GM19438 (cell line): ENCODE measurements around the gene PSTPIP1.

Experiments
- ATAC-seq: cut with Tn5 transposase; IDR thresholded peaks from one replicate; pipeline ENCODE4 v1.9.1; 2021; ENCODE audit warnings: low read depth; ENCODE audit not compliant: unreplicated experiment

Gene PSTPIP1

DNA sequence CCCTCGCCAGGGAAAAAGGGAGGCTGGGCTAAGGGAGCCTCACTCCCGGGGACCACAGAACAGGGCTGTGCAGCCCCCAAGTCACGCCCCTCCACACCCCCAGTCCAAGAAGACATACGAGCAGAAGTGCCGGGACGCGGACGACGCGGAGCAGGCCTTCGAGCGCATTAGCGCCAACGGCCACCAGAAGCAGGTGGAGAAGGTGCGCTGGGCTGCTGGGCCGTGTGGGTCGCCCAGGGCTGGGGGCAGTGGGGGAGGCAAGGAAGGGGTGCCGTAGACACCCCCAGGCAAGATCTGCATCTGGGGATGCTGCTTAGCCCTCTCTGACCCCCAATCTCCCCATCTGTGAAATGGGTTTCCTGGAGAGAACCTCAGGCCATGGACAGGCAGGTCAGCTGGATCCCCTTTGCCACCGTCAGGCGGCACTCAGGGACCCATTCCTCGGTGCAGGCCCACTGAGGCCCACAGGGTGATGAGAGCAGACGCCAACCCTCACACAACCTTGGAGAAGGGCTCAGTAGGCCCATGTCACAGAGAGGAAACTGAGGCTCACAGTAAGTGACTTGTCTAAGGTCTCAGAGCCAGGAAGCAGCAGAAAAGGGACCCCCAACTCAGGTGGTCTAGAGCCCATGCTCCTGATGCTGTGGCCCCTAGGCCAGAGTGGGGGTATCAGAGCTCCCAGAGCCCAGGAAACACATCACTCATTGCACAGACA, 33.7 kb downstream of the PSTPIP1 start:
- no peak for ATAC-seq

DNA sequence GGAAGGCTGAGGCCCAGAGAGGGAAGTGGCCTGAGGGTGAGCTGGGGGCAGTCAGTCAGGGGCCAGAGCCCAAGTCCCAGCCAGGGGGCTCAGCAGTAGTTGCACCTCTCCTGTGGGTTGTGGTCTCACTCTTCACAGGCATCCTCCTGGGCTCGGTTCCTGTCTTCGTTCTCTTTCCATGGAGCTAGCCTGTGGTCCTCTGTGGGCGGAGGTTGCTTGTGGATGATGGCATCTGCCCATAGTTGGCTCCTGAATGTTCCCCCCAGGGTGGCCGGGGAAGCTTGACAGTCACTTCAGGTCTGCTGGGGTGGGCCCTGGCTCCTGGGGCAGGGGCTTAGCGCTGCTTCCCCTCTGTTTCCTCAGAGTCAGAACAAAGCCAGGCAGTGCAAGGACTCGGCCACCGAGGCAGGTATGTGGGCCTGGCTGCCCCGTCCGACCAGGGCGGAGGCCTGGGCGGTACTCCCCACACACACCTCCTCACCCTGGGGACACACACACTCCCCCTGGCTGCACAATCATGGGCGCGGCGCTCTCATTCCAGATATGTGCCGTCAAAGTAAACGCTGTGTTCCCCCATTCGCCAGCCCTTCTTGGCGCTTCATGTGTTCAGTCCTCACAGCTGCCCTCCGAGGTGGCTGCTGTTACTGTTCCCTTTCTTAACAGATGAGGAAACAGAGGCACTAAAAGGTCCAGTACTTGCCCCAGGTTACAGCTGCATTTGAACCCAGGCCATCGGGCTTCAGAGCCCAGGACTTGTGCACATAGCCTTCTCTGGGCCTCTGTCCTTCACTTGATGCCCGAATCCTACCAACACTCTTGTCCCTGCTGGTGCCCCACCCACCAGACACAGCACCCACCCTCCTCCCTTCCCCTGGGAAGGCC, 34.5 kb downstream of the PSTPIP1 start:
- no peak for ATAC-seq

DNA sequence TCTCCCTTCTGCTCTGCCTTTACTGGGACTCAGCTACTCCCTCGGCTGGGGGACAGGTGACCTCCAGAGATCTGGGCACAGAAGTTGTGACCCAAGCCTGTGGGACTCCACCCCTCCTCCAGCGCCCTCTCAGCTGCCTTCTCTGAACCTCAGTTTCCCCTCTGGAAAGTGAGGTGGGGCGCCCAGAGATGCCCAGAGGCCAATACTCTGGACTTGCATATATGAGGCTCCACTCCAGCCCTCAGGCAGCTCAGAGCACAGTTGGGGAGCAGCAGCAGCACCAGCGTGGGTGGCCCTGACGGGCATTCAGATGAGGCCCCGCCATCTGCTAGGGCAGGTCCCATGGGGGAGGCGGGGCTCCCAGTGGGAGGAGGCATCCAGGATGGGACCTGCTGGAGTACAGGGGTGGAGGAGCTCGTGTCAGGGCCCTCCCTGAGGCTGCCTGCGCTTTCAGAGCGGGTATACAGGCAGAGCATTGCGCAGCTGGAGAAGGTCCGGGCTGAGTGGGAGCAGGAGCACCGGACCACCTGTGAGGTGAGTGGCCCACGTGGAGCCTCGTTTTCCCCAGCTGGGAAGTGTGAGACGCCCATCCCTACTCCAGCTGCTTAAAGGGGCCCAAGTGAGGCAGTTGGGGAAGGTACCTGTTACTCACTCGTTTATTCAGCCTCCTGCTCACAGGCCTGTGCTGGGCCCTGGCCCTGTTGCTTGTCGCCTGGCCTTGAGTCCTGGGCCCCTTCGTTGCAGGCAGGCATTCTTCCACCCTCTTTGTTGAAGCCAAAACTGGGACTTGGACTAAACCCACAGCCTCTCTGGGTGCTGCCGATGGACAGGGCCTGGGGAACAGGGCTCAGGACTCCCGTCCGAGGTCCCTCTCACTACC, 35.4 kb downstream of the PSTPIP1 start:
- no peak for ATAC-seq

DNA sequence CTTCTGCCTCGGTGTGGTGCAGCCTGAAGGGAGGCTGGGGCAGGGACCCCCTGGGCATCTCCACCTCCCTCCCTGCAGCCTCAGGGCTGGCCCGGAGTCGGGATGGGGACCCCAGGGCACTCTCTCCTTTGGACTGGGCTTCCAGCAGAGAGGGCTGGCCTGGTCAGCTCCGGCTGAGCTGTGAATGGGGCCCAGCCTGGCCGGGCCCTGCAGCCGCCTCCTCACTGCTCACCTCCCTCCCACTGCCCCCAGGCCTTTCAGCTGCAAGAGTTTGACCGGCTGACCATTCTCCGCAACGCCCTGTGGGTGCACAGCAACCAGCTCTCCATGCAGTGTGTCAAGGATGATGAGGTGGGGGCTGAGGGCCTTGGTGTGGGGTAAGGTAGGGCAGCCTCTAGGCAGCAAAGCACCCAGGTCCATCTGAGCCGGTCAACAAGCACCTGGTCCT, 36.0 kb downstream of the PSTPIP1 start:
- no peak for ATAC-seq

DNA sequence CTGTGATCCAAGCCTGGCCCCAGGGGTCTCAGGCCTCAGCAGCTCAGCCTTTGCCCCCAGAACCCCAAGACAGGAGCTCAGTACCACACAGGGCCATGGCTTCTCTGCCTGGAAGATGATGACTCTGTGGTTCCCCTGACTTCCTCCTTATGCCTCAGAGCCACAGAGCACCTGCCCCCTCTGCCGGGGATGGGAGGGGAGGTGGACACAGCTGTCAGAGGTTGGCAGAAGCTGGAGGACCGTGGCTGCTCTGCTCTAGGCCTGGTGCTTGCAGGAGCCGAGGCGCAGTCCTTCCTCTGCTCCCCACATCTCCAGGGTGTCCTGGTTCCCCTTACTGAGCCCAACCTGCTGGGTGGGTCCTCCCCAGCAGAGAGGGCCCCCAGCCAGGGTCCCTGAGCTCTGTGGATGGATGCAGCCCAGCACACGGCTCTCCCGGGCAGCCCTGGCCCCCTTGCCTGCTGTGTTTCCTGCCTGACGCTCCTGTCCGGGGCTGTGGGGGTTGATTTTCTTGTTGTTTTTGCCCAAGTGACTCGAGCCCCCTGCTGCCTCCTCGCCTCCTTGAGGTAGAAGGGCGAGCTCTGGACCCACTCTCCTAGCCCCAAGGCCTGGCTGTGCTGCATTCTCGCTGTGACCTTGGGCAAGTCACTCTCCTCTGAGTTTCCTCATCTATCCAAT, 36.6 kb downstream of the PSTPIP1 start:
- ATAC-seq = no peak

DNA sequence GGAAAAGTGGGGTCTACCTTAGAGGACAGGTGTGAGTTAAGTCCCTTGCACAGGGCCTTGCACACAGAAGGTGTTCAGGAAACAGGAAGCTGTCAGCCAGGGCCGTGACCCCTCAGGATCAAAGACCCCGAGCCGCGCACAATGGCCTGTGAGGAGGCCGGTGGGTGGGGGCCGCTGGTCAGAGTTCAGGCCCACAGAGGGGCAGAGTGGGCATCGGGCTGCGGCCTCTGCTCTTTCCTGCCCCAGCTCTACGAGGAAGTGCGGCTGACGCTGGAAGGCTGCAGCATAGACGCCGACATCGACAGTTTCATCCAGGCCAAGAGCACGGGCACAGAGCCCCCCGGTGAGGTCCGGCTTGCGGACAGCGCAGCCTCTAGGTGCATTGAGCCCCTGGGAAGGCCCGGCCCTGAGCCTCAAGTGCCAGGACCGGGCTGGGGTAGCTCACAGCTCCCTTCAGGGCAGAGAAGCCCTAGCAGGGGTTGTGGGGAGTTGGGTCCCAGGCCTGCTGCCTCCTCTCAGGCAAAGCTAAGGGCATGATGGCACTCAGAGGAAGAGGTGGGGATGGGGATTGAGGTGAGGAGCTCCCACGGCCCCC, 37.2 kb downstream of the PSTPIP1 start:
- ATAC-seq = no peak

DNA sequence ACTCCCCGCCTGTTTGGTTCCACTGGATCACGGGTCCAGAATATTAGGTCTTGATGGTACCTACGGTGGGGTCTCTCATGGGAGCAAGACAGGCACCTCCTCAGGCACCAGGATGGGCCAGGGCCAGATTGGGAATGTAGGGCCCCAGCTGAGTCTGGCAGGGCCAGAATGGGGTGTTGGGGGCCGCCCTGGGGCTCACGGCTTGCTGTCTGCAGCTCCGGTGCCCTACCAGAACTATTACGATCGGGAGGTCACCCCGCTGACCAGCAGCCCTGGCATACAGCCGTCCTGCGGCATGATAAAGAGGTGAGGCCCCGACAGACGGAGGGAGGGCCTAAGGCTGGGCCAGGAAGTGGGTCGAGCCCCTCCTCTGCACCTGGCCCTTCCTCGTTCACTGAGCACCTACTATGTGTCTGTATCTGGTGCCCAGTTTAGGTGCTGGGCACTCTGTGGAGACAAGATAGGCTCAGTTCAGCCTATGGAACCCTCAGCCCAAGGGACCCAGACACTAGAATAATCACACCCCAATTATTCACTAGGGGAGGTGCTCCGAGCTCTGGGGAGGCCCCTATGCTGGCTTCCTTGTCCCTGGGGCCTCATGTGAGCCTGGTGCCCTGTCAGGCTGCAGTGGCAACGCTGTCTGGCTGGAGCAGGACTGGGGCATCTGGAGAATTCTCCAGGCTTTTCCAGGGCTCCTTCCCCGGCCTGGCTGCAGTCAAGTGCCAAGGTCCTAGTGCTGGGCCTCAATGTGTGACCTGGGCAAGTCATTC, 37.9 kb downstream of the PSTPIP1 start:
- ATAC-seq = no peak

DNA sequence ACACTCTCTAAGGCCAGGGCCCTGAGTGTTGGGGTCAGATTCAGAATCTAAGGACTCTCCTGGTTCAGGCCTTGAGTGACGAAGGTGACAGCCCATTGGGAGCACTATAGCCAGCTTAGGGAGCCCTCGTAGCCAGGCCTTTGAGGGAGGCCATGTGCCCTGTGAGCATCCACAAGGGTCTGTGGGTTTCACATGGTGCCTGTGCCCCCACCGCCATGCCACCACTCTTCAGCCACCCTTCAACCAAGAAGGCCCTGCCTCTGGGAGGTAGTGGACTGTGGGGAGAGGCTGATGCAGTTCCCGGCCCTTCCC, 38.4 kb downstream of the PSTPIP1 start:
- ATAC-seq = no peak

DNA sequence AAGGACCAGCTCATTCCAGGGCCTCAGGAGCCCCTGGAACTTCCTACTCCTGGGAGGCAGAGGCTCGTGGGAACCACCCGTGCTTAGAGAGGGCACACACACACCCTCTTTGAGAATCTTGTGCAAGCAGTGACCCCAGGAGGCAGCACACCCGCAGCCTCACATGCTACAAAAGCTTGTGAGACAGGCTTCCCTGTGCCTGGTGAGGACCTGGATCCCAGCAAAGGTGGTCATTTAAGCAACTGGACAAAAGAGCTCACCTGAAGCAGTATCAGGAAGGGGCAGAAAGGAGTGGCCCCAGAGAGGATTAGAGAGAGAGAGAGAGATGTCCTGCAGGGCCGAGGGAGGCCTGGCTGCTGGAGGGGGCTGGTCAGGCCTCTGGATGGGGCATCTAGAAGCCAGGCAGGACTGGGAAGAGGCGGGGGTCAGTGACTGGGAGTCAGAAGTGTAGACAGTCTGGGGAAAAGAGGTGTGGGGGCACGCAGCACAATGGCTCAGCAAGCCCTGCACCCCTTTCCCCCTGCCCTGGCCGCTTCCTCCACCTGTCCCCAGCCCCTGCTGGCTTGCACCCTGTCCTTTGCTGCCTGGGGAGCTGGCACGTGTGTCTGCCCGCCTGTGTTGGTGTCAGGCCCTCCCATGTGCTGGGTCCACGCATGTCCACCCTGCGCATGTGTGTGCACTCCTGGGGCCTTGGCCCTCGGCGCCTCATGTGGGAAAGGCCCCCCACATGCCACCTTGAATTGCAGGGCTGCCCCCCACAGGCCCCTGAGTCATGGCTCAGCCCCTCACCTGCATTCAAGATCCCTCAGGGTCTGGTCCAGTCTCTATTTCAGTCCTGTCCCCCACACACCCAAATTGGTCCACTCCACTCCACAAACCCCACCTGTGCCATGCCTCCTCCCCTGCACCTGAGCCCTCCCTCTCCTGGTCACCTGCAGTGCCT, 39.1 kb downstream of the PSTPIP1 start:
- ATAC-seq = no peak

DNA sequence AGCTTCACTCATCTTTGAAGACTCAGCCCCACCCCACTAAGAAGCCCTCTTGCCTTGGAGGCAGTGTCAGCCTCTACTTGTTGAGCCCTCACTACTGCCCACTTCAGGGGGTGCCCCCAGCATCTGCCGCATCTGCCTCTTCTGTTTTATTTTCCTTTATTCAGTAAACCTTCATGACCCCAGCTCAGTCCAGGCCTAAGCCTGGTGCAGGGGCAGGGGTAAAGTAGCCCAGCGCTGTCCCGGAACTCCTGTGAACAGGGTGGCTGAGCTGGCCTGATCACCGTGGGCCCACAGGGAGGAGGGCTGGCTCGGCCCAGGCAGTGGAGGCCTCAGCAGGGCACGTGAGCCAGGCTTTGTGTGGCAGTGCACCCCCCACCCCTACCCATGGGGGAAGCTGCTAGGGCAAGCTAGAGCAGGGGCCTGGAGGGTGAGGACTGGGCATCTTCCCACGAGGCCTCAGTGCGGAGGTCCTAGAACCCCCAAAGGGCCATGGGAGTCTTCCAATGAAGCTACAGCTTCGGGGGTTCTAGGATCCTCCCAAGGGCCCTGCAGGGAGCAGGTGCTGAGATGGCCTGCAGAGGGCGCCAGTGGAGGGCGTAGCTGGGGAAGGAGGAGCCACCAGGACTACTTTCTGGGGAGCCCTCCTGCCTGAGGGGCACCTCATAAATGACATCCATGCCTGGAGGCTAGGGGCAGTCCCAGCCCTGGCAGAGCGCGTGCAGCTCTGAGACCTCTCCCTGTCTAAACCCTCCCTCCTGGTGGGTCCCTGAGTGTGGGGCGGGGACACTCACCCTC, 40.0 kb downstream of the PSTPIP1 start:
- ATAC-seq = no peak

DNA sequence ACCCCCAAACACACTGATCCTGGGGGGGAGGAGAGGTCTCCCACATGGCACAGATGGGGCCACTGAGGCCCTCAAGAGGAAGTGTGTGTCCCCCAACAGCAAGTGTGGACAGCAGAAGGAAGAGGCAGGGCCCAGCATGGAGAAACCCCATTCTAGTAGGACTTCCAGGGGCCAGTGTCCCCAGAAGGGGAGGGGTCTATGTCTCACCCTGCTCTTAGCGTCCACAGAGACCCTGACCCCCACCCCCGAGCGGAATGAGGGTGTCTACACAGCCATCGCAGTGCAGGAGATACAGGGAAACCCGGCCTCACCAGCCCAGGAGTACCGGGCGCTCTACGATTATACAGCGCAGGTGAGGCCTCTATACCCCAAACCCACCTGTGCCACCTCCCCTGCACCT, 40.7 kb downstream of the PSTPIP1 start:
- no peak for ATAC-seq

DNA sequence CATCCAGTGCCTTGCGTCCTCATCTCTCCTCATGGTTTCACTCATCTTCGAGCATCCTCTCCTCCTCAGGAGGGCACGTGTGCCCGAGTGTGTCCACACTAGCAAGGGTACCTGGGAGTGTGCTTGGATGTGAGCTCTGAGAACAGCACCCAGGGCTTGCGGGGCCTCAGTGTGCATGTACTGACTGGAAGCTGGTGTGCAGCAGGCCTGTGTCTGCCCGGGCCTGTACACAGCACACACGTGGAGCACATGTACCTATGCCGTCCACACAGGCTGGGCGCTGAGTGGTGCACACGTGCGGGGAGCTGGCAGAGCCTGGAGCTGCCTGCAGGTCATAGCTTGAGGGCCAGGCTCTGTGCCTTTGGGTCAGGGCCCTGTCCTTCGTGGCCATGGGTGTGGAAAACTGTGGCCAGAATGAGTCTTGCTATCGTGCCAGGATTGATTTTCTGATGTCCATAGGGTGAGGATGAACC, 41.1 kb downstream of the PSTPIP1 start:
- ATAC-seq = no peak

DNA sequence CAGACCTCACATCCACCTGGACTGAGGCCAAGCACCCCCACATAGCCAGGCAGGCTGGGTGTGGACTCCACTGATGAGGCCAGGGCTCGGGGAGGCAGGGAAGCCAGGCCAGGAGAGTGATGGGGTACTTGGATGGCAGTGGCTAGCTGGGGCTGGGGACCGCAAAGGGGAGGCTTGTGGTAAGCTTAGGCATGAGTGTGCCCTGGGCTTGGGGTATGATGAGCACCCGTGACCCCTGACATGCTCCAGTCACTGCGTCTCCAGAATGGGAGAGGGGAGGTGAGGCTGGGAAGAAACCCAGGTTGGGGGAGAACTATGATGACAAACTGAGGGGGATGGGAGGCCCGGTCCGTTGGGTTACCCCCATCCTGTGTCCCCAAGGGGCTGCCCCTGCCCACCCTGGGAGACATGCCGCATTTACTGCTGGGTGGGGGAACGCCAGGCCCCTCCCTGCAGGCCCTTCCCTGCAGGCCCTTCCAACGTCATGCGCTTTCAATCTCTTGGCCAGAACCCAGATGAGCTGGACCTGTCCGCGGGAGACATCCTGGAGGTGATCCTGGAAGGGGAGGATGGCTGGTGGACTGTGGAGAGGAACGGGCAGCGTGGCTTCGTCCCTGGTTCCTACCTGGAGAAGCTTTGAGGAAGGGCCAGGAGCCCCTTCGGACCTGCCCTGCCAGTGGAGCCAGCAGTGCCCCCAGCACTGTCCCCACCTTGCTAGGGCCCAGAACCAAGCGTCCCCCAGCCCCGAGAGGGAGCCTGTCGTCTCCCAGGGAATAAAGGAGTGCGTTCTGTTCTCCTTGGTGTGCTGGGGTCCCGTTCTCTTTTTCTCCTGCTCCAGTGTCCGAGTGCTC, 41.8 kb downstream of the PSTPIP1 start:
- no peak for ATAC-seq

DNA sequence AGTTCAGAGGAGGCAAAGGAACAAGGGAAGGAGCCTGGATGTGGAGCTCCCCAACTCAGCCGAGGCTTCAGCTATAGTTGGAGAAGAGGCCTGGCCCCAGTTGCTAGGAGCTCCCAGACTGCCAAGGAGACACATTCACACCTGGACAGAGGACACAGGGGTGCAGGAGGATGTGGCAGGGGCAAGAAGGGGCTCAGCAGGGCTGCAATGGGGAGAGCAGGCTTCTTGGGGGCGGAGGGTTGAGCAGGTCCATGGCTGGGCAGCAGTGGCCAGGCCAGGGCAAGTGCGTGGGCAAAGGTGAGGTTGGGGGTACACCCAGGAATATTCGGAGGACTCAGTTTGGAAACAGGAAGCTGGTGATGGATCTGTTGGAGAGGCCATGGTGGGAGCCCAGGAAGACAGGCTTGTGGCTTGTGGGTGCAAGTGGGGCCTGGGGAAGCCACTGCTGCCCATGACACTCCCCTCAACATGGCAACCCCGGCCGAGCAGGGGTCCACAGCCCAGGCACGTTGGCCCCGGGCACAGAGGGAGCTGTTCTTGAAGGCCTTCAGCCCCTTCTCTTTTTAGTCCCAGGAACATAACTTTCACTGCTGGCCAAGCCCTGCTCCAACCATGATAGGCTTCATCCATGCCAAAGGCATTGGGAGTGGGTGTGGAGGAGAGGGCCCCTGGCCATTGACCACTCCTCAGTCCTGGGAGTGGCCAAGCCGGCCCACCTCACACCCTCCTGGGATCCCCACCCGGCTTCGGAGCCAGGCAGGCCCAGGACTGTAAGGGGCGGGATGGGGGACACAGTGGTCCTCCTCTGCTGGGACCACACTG, 42.7 kb downstream of the PSTPIP1 start:
- ATAC-seq = no peak

DNA sequence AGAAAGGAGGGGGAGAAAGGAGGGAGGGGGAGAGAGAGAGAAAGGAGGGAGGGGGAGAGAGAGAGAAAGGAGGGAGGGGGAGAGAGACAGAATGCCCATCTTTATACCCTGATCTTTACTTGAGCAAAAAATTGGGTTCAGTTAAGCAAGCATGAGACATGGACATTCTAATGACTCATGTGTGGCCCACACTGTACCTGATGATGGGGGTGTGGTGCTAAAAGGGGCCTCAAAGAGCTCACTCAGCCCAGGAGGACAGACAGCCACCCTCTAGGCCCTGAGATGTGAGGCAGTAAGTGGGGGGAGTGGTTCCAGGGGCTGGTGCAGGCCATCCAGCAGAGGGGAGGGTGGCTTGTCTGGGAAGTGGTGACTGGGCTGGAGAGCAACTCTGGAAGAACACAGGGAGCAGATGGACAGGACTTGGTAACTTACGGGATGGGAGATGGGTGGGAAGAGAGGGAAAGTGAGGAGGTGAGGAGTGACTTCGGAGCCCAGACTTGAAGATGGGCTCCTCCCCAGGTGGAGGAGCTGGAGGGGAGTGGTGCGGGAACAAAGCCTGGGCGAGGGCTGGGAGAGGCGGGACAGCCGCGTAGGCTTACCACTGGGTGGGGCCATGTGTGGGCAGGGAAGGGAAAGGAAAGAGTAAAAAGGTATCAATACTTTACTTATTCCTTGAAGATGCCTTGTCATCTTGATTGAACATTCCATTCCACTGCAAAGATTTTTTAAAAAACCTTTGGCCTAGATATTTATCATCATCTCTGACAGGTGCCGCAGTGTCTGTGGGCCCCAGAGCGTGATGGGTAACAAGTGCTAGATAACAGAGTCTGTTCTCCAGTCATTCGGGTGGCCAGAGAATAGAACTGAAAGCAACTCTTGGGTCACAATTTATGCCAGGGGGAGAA, 43.6 kb downstream of the PSTPIP1 start:
- ATAC-seq = no peak
